Body of pancreas (tissue), 4 donors: ENCODE data around the gene SP1. TPM values are rescaled to one million over a fixed set of nuclear protein-coding genes. Genes with fewer than 3 reads are reported as not detected.

Experiments
- ATAC-seq: fragments of 150-250 bp; one replicate; pipeline ENCODE4 v1.9.1; 2016
- DNase-seq, 4 donors: peaks; one replicate each; pipeline ENCODE4 v3.0.0-alpha.2; 2019
- H3K27ac ChIP-seq, 4 donors: fragments of 200-600 bp; sonication (generic); 1 replicate in 3 of 4; 2 replicates in 1 of 4; pipeline versions ENCODE4 v1.5.1 to v1.6.1; 2016 to 2019; ENCODE audit warnings: mild to moderate bottlenecking in 1 of 4, mixed read lengths in 1 of 4, moderate library complexity in 1 of 4
- H3K27me3 ChIP-seq, 2 donors: fragments of 200-600 bp; sonication (generic); one replicate each; pipeline ENCODE4 v1.6.0; 2016; ENCODE audit warnings: mild to moderate bottlenecking in 1 of 2
- H3K36me3 ChIP-seq, 2 donors: fragments of 200-600 bp; sonication (generic); replicated peaks in 1 of 2; 2 replicates each; pipeline ENCODE4 v1.5.1; 2016; ENCODE audit warnings: low read depth in 2 of 2; ENCODE audit not compliant: insufficient read depth in 1 of 2
- H3K4me1 ChIP-seq: fragments of 200-600 bp; sonication (generic); one replicate; pipeline ENCODE4 v1.6.0; 2016
- H3K4me3 ChIP-seq, 2 donors: fragments of 200-600 bp; sonication (generic); 1 replicate in 1 of 2; 2 replicates in 1 of 2; pipeline ENCODE4 v1.5.1; 2016 to 2019
- H3K9me3 ChIP-seq, 3 donors: fragments of 200-600 bp; sonication (generic); 1 replicate in 2 of 3; 2 replicates in 1 of 3; pipeline ENCODE4 v1.5.1; 2016
- POLR2A ChIP-seq, 3 donors: fragments of 450-650 bp; IDR thresholded peaks; one replicate each; pipeline ENCODE4 v1.6.1; 2016; ENCODE audit warnings: antibody characterized with exemption in 3 of 3, mild to moderate bottlenecking in 2 of 3
- WGBS, 2 donors: methylation state at CpG; one replicate each; pipeline ENCODE4 v1.1.5; 2017; 5-methylcytosine and 5-hydroxymethylcytosine counted together
- intact Hi-C: fragments of 100-400 bp; cut with DNase I; formaldehyde crosslinking; loops from one replicate; pipeline ENCODE4 v1.15.1; 2023
- total RNA-seq, 2 donors: library from RNA; depleted of rRNA; stranded (reverse); fragments of >200 nt; gene quantifications; one replicate each; pipeline ENCODE4 v1.1.0, GENCODE V29; 2016
- TF ChIP-seq, protein P1 (sequence below), 7 experiments: fragments of 450-650 bp in 4 of 7; fragments of 200-600 bp in 3 of 7; sonication (generic) in 3 of 7; IDR thresholded peaks; one replicate each; pipeline ENCODE4 v1.5.1; 2016 to 2019; ENCODE audit warnings: antibody characterized with exemption in 7 of 7

The SP1 gene
- total RNA-seq, 2 donors from 2014 or later = 16.8 to 24.6 TPM

DNA sequence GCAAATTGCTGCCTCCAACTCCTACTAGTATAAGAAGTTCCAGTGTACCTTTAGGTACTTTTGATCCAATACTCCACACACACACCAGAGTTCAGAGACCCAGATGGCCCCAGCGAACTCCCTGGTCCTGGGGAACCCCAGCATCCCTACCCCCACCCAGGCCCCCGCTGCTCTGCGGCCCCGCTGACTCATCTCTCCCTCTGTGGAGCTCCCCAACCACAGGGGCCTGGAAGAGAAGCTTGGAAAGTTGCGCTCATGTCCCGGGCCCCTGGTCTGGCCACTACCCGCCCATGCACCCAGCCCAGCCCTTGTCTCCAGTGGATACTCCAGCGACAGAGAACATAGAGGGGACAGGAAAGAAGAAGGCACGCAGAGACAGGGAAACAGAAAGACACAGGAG lies 39.6 kb upstream of the SP1 start:
- Histone ChIP-seq H3K4me3 (no peak overlapping the region), H3K4me1 (peaks cover 6% of the 10 kb centered on the region), H3K27me3 (peaks cover 0 to 11% of the 10 kb centered on the region in 2 donors), H3K27ac (no peak overlapping the region), H3K36me3 (no peaks in the 10 kb centered on the region), H3K9me3 (no peaks in the 10 kb centered on the region)
- intact Hi-C loops = no loop called here
- WGBS, 2 donors = 83 to 84% methylated on average over 6 to 8 of the region's 9 CpGs
- DNase-seq (no peak), ATAC-seq (no peak)
- TF ChIP-seq, protein P1, sequence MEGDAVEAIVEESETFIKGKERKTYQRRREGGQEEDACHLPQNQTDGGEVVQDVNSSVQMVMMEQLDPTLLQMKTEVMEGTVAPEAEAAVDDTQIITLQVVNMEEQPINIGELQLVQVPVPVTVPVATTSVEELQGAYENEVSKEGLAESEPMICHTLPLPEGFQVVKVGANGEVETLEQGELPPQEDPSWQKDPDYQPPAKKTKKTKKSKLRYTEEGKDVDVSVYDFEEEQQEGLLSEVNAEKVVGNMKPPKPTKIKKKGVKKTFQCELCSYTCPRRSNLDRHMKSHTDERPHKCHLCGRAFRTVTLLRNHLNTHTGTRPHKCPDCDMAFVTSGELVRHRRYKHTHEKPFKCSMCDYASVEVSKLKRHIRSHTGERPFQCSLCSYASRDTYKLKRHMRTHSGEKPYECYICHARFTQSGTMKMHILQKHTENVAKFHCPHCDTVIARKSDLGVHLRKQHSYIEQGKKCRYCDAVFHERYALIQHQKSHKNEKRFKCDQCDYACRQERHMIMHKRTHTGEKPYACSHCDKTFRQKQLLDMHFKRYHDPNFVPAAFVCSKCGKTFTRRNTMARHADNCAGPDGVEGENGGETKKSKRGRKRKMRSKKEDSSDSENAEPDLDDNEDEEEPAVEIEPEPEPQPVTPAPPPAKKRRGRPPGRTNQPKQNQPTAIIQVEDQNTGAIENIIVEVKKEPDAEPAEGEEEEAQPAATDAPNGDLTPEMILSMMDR (IDR thresholded peaks at IDR 0.05) = no peak
- TF ChIP-seq POLR2A (IDR thresholded peaks at IDR 0.05) = no peak

DNA sequence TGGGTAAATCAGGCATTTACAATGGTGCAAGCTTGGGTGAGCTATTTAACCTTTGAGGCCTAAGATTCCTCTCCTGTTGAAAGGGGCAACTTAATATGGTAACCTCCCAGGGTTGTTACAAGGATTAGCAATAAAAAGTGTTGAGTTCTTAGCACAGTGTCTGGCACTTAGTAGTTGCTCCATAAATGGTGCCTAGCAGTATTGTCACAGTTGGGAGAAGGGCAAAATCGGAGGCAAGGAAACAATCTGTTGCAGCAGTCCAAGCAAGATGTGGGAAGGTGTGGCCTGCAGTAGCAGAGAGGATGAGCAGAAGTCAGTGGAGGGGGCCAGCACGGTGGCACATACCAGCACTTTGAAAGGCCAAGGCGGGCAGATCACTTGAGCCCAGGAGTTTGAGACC lies 36.5 kb upstream of the SP1 start:
- ATAC-seq (no peak), DNase-seq (no peak)
- Histone ChIP-seq H3K9me3 (no peaks in the 10 kb centered on the region), H3K27ac (no peak overlapping the region), H3K4me1 (peaks cover 8% of the 10 kb centered on the region), H3K27me3 (no peaks in the 10 kb centered on the region), H3K4me3 (no peak overlapping the region), H3K36me3 (no peaks in the 10 kb centered on the region)
- intact Hi-C loops = no loop called here
- 59 to 60% methylated on average over 3 of the region's 3 CpGs for WGBS, 2 donors
- TF ChIP-seq, protein P1 (IDR thresholded peaks at IDR 0.05) = no peak

DNA sequence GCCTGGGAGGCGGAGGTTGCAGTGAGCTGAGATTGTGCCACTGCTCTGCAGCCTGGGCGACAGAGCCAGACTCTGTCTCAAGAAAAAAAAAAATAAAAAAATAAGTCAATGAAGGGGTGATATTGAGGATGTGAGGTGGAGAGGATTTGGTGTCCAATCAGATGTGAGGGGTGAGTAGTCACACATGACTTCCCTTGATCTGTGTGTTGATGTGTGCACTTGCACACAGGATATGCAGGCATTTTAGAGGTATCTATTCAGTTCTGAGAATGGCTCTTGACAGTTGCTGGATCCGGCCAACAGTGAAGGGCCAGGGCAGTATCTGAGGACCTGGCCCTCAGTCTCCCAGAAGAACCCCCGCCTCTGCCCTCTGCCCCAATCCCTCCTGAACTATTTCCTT lies 36.0 kb upstream of the SP1 start:
- no peak overlapping the region for H3K27ac ChIP-seq

GRCh38 chr12:53344487-53344823 lies 35.5 kb upstream of the SP1 start:
- Histone ChIP-seq H3K9me3 (no peaks in the 10 kb centered on the region), H3K4me1 (peaks cover 8% of the 10 kb centered on the region), H3K4me3 (no peak overlapping the region), H3K27me3 (no peaks in the 10 kb centered on the region), H3K27ac (no peak overlapping the region), H3K36me3 (no peaks in the 10 kb centered on the region)
- WGBS, 2 donors = 7 to 24% methylated on average over 6 to 17 of the region's 19 CpGs
- TF ChIP-seq, protein P1 (IDR thresholded peaks at IDR 0.05) = no peak
- TF ChIP-seq POLR2A (IDR thresholded peaks at IDR 0.05) = no peak
- ATAC-seq = no peak
- intact Hi-C loops = no loop called here
- no peak for DNase-seq

More for the DNA sequence above, 36.0 kb upstream of the SP1 start:
- DNase-seq (no peak), ATAC-seq (no peak)
- no peaks in the 10 kb centered on the region for H3K27me3 ChIP-seq
- no peak overlapping the region for H3K4me3 ChIP-seq
- H3K4me1 ChIP-seq = peaks cover 8% of the 10 kb centered on the region
- 97 to 99% methylated on average over 4 of the region's 4 CpGs for WGBS, 2 donors
- intact Hi-C loops = no loop called here
- H3K36me3 ChIP-seq = no peaks in the 10 kb centered on the region
- H3K9me3 ChIP-seq = no peaks in the 10 kb centered on the region
- TF ChIP-seq, protein P1 (IDR thresholded peaks at IDR 0.05) = no peak
- TF ChIP-seq POLR2A (IDR thresholded peaks at IDR 0.05) = no peak

DNA sequence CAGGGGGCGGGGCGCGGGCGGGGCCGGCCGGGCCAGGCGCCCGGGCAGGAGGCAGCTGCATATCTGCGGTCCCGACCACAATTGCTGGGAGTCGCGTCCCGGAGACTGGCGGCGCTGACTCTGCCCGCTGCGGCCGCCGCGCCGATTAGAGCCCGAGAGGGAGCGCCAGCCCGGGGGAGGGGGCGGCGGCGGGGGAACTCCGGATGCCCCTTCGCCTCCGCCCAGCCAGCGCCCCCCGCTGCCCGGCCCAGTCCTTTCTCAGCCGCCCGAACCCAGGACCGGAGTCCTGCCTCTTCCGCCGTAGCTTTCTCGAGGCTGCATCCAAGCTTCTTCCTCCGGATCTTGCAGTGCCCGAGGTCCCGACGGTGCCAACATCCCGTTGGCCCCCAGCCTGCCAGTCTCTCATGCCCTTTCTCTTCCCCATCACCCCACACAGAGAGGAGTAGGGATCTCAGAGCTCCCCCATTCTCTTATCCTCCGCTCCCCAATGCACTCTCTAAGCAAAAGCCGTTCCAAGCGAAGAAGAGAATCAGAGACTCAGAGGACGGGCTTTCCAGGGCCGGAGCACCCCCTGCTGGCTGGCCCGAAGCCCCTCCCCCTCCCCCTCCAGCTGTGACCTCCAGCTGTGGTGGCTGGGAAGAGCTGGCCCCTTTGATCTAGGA lies 35.0 kb upstream of the SP1 start:
- peak overlapping the region; percentile 35 to 57 for H3K4me3 ChIP-seq
- peak overlapping the region in 3 of 4 donors; percentile 35 to 61 (median 51) for H3K27ac ChIP-seq
- H3K9me3 ChIP-seq = no peaks in the 10 kb centered on the region
- no peaks in the 10 kb centered on the region for H3K36me3 ChIP-seq
- H3K4me1 ChIP-seq = peaks cover 8% of the 10 kb centered on the region
- TF ChIP-seq, protein P1 (IDR thresholded peaks at IDR 0.05) = peak; percentile 55 to 82 (median 70)
- TF ChIP-seq POLR2A (IDR thresholded peaks at IDR 0.05) = peak in 2 of 3 donors; percentile 19 to 21
- peak; percentile 75 to 81 (median 79) for DNase-seq
- 1% methylated on average over 14 to 40 of the region's 50 CpGs for WGBS, 2 donors
- H3K27me3 ChIP-seq = no peaks in the 10 kb centered on the region
- intact Hi-C loops = no loop called here
- ATAC-seq = peak; percentile 86
